Measurements from ENCODE around the gene FKBP1C. TPM values are rescaled to one million over a fixed set of nuclear protein-coding genes. Genes with fewer than 3 reads are reported as not detected.
"Not testable (repeated sequence)": the region's sequence is repeated elsewhere in the genome, so short reads cannot be mapped to it uniquely, and the experiment has no call there.

FKBP1C gene
- total and polyA plus RNA-seq, 2 experiments from 2014 or later, result 0.35 to 0.91 TPM

GRCh38 chr6:63224179-63224578 lies 12.9 kb downstream of the FKBP1C start (continued):
- TF ChIP-seq, protein P1, sequence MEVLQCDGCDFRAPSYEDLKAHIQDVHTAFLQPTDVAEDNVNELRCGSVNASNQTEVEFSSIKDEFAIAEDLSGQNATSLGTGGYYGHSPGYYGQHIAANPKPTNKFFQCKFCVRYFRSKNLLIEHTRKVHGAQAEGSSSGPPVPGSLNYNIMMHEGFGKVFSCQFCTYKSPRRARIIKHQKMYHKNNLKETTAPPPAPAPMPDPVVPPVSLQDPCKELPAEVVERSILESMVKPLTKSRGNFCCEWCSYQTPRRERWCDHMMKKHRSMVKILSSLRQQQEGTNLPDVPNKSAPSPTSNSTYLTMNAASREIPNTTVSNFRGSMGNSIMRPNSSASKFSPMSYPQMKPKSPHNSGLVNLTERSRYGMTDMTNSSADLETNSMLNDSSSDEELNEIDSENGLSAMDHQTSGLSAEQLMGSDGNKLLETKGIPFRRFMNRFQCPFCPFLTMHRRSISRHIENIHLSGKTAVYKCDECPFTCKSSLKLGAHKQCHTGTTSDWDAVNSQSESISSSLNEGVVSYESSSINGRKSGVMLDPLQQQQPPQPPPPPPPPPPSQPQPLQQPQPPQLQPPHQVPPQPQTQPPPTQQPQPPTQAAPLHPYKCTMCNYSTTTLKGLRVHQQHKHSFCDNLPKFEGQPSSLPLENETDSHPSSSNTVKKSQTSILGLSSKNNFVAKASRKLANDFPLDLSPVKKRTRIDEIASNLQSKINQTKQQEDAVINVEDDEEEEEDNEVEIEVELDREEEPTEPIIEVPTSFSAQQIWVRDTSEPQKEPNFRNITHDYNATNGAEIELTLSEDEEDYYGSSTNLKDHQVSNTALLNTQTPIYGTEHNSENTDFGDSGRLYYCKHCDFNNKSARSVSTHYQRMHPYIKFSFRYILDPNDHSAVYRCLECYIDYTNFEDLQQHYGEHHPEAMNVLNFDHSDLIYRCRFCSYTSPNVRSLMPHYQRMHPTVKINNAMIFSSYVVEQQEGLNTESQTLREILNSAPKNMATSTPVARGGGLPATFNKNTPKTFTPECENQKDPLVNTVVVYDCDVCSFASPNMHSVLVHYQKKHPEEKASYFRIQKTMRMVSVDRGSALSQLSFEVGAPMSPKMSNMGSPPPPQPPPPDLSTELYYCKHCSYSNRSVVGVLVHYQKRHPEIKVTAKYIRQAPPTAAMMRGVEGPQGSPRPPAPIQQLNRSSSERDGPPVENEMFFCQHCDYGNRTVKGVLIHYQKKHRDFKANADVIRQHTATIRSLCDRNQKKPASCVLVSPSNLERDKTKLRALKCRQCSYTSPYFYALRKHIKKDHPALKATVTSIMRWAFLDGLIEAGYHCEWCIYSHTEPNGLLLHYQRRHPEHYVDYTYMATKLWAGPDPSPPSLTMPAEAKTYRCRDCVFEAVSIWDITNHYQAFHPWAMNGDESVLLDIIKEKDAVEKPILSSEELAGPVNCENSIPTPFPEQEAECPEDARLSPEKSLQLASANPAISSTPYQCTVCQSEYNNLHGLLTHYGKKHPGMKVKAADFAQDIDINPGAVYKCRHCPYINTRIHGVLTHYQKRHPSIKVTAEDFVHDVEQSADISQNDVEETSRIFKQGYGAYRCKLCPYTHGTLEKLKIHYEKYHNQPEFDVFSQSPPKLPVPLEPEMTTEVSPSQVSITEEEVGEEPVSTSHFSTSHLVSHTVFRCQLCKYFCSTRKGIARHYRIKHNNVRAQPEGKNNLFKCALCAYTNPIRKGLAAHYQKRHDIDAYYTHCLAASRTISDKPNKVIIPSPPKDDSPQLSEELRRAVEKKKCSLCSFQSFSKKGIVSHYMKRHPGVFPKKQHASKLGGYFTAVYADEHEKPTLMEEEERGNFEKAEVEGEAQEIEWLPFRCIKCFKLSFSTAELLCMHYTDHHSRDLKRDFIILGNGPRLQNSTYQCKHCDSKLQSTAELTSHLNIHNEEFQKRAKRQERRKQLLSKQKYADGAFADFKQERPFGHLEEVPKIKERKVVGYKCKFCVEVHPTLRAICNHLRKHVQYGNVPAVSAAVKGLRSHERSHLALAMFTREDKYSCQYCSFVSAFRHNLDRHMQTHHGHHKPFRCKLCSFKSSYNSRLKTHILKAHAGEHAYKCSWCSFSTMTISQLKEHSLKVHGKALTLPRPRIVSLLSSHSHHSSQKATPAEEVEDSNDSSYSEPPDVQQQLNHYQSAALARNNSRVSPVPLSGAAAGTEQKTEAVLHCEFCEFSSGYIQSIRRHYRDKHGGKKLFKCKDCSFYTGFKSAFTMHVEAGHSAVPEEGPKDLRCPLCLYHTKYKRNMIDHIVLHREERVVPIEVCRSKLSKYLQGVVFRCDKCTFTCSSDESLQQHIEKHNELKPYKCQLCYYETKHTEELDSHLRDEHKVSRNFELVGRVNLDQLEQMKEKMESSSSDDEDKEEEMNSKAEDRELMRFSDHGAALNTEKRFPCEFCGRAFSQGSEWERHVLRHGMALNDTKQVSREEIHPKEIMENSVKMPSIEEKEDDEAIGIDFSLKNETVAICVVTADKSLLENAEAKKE (CRISPR knock-in tag; IDR thresholded peaks at IDR 0.05), result no peak
- TF ChIP-seq EZH2 (IDR thresholded peaks at IDR 0.05; ENCODE audit: low read depth, unreplicated experiment) (no peak), JUNB (IDR thresholded peaks at IDR 0.05; ENCODE audit: unreplicated experiment) (no peak)

- H3K79me2 ChIP-seq (replicated peaks; ENCODE audit: insufficient read depth); H3K4me2 ChIP-seq; H3K27ac ChIP-seq (ENCODE audit: low read depth); H3K4me1 Mint-ChIP-seq; H3F3A ChIP-seq (replicated peaks; ENCODE audit: low read depth); H3K4me3 ChIP-seq; H3K27ac Mint-ChIP-seq; H3K4me1 ChIP-seq (ENCODE audit: insufficient read depth); H3K4me3 Mint-ChIP-seq; ATAC-seq; H3K9me2 ChIP-seq (ENCODE audit: insufficient read depth); H2AFZ ChIP-seq; H3K27me3 Mint-ChIP-seq (ENCODE audit: insufficient read depth, low read depth, poor library complexity); H3K36me3 ChIP-seq (ENCODE audit: insufficient read depth); DNase-seq (ENCODE audit: low spot score); H4K20me1 ChIP-seq (replicated peaks; ENCODE audit: insufficient read depth); H3K27me3 ChIP-seq (ENCODE audit: insufficient read depth): not testable (repeated sequence)
- Mint-ChIP-seq H3K9me3 (peaks cover 32% of the 10 kb centered on the region), H3K36me3 (ENCODE audit: low read depth) (peaks cover 15% of the 10 kb centered on the region; the same call in 2 of the 3 replicates)
These were observed 14.7 kb downstream of the FKBP1C start for GRCh38 chr6:63225987-63226386.

DNA sequence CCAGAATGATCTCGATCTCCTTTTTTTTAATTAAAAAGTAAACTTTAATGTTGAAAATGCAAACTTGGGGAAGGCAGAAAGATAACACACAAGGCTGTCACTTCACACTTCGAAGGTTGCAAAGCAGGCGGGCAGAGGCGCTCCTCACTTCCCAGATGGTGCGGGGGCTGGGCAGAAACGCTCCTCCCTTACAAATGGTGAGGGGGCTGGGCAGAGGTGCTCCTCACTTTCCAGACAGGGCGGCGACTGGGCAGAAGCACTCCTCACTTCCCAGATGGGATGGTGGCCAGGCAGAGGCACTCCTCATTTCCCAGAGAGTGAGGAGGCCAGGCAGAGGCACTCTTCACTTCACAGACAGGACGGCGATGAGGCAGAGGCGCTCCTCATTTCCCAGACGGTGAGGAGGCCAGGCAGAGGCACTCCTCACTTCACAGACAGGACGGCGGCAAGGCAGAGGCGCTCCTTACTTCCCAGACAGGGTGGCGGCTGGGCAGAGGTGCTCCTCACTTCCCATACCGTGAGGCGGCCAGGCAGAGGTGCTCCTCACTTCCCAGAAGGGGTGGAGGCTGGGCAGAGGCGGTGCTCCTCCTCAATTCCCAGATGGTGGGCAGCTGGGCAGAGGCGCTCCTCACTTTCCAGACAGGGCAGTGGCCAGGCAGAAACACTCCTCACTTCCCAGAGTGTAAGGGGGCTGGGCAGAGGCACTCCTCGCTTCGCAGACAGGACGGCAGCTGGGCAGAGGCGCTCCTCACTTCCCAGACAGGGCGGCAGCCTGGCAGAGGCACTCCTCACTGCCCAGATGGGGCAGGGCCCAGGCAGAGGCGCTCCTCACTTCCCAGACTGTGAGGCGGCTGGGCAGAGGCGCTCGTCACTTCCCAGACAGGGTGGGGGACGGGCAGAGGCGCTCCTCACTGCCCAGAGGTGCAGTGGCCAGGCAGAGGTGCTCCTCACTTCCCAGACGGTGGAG lies 16.9 kb downstream of the FKBP1C start:
- not testable (repeated sequence) for H3K27ac Mint-ChIP-seq; H3K9me2 ChIP-seq (ENCODE audit: insufficient read depth); H3K4me1 ChIP-seq (ENCODE audit: insufficient read depth); H3K27me3 Mint-ChIP-seq (ENCODE audit: insufficient read depth, low read depth, poor library complexity); H3K27me3 ChIP-seq (ENCODE audit: insufficient read depth); H3K4me1 Mint-ChIP-seq; H3K4me3 ChIP-seq; H3K79me2 ChIP-seq (replicated peaks; ENCODE audit: insufficient read depth); H3K4me3 Mint-ChIP-seq; H3K27ac ChIP-seq (ENCODE audit: low read depth); DNase-seq (ENCODE audit: low spot score); H3K4me2 ChIP-seq; H3F3A ChIP-seq (replicated peaks; ENCODE audit: low read depth); H2AFZ ChIP-seq; H3K36me3 ChIP-seq (ENCODE audit: insufficient read depth); ATAC-seq; H4K20me1 ChIP-seq (replicated peaks; ENCODE audit: insufficient read depth)
- Mint-ChIP-seq H3K9me3 (peaks cover 42% of the 10 kb centered on the region), H3K36me3 (ENCODE audit: low read depth) (peaks cover 15% of the 10 kb centered on the region; the same call in 2 of the 3 replicates)

- not testable (repeated sequence) for H2AFZ ChIP-seq; H3K9me2 ChIP-seq (ENCODE audit: insufficient read depth); ATAC-seq; H3K4me3 Mint-ChIP-seq; H3K36me3 ChIP-seq (ENCODE audit: insufficient read depth); H3K27ac Mint-ChIP-seq; H3K4me1 Mint-ChIP-seq; DNase-seq (ENCODE audit: low spot score); H3K27me3 Mint-ChIP-seq (ENCODE audit: insufficient read depth, low read depth, poor library complexity); H3K79me2 ChIP-seq (replicated peaks; ENCODE audit: insufficient read depth); H3K4me2 ChIP-seq; H3K27ac ChIP-seq (ENCODE audit: low read depth); H3K4me1 ChIP-seq (ENCODE audit: insufficient read depth); H4K20me1 ChIP-seq (replicated peaks; ENCODE audit: insufficient read depth); H3K27me3 ChIP-seq (ENCODE audit: insufficient read depth); H3K4me3 ChIP-seq; H3F3A ChIP-seq (replicated peaks; ENCODE audit: low read depth)
- Mint-ChIP-seq H3K9me3 (peaks cover 57% of the 10 kb centered on the region), H3K36me3 (ENCODE audit: low read depth) (peaks cover 15% of the 10 kb centered on the region; the same call in 2 of the 3 replicates)
These were observed 18.8 kb downstream of the FKBP1C start for GRCh38 chr6:63230027-63230426.
